Neural progenitor cell (in vitro differentiated cells): ENCODE results near the gene PARN.

Experiments
- CTCF ChIP-seq: fragments of 200-600 bp; sonication (generic); IDR thresholded peaks from 2 replicates; pipeline ENCODE4 v1.5.1; 2017; ENCODE audit warnings: antibody characterized with exemption, mild to moderate bottlenecking
- EZH2 ChIP-seq: fragments of 200-600 bp; sonication (generic); IDR thresholded peaks from 2 replicates; pipeline ENCODE4 v1.6.1; 2017; ENCODE audit warnings: antibody characterized with exemption, mild to moderate bottlenecking, moderate library complexity
- EZH2phosphoT487 ChIP-seq: fragments of 200-600 bp; sonication (generic); IDR thresholded peaks from 2 replicates; pipeline ENCODE4 v1.6.1; 2017; ENCODE audit warnings: antibody characterized with exemption

GRCh38 chr16:14640538-14640937 lies 10.5 kb upstream of the PARN start:
- TF ChIP-seq CTCF (no peak), EZH2 (no peak), EZH2phosphoT487 (no peak)
